OCI-LY1 (cell line): ENCODE measurements around the gene DNAH8.

ENCODE experiments used
- H2AFZ ChIP-seq: fragments of 200-600 bp; sonication (generic), shearing (Covaris generic); 2 replicates; pipeline ENCODE4 v1.6.0; 2014; ENCODE audit warnings: antibody characterized with exemption, mild to moderate bottlenecking, low read length
- H3F3A ChIP-seq: fragments of 200-600 bp; sonication (generic), shearing (Covaris generic); 2 replicates; pipeline ENCODE4 v1.6.0; 2014; ENCODE audit warnings: mild to moderate bottlenecking, antibody characterized with exemption, low read length, moderate library complexity; ENCODE audit not compliant: insufficient read depth
- H3K27ac ChIP-seq: fragments of 200-600 bp; sonication (generic); 2 replicates; pipeline ENCODE4 v1.5.1; 2014; ENCODE audit warnings: low read length, mixed run types, mild to moderate bottlenecking, low read depth; ENCODE audit not compliant: poor library complexity, severe bottlenecking
- H3K27me3 ChIP-seq: fragments of 200-600 bp; sonication (generic); 2 replicates; pipeline ENCODE4 v1.6.0; 2014; ENCODE audit warnings: antibody characterized with exemption, mild to moderate bottlenecking, low read length, moderate library complexity; ENCODE audit not compliant: insufficient read depth
- H3K36me3 ChIP-seq: fragments of 200-600 bp; sonication (generic); 2 replicates; pipeline ENCODE4 v1.6.1; 2014; ENCODE audit warnings: mild to moderate bottlenecking, antibody characterized with exemption, low read length, moderate library complexity, mixed read lengths; ENCODE audit not compliant: insufficient read depth
- H3K4me1 ChIP-seq: fragments of 200-600 bp; sonication (generic); 2 replicates; pipeline ENCODE4 v1.5.1; 2014; ENCODE audit warnings: mild to moderate bottlenecking, low read length, moderate library complexity; ENCODE audit not compliant: insufficient read depth, severe bottlenecking
- H3K4me2 ChIP-seq: fragments of 200-600 bp; sonication (generic), shearing (Covaris generic); 2 replicates; pipeline ENCODE4 v1.6.1; 2014; ENCODE audit warnings: low read length
- H3K4me3 ChIP-seq: fragments of 200-600 bp; sonication (generic); 2 replicates; pipeline ENCODE4 v1.5.1; 2014; ENCODE audit warnings: low read length, low read depth, mild to moderate bottlenecking, mixed read lengths; ENCODE audit not compliant: poor library complexity, severe bottlenecking
- H3K79me2 ChIP-seq: fragments of 200-600 bp; shearing (Covaris generic); 2 replicates; pipeline ENCODE4 v1.6.1; 2016; ENCODE audit warnings: mixed run types, low read length, mixed read lengths; ENCODE audit not compliant: insufficient read depth
- H3K9ac ChIP-seq: fragments of 200-600 bp; sonication (generic), shearing (Covaris generic); 2 replicates; pipeline ENCODE4 v1.6.1; 2014; ENCODE audit warnings: mild to moderate bottlenecking, low read length, mixed read lengths
- H3K9me2 ChIP-seq: fragments of 200-600 bp; sonication (generic), shearing (Covaris generic); 2 replicates; pipeline ENCODE4 v1.6.1; 2014; ENCODE audit warnings: low read depth, mild to moderate bottlenecking, low read length, mixed read lengths
- H3K9me3 ChIP-seq: fragments of 200-600 bp; shearing (Covaris generic); 2 replicates; pipeline ENCODE4 v1.6.1; 2014; ENCODE audit warnings: low read length, mixed read lengths
- H4K20me1 ChIP-seq: fragments of 200-600 bp; sonication (generic), shearing (Covaris generic); 2 replicates; pipeline ENCODE4 v1.6.0; 2016; ENCODE audit warnings: mild to moderate bottlenecking, low read length; ENCODE audit not compliant: insufficient read depth
- EZH2 ChIP-seq: fragments of 200-600 bp; sonication (generic), shearing (Covaris generic); IDR thresholded peaks from 2 replicates; pipeline ENCODE4 v1.8.0; 2017; ENCODE audit warnings: borderline replicate concordance, mixed run types, mild to moderate bottlenecking, antibody characterized with exemption, low read length, moderate library complexity, mixed read lengths
- TF ChIP-seq, protein P1 (sequence below): fragments of 200-600 bp; sonication (generic), shearing (Covaris generic); IDR thresholded peaks from 2 replicates; pipeline ENCODE4 v1.5.1; 2017; ENCODE audit warnings: mild to moderate bottlenecking, antibody characterized with exemption, low read length, moderate library complexity, mixed read lengths

Gene DNAH8

DNA sequence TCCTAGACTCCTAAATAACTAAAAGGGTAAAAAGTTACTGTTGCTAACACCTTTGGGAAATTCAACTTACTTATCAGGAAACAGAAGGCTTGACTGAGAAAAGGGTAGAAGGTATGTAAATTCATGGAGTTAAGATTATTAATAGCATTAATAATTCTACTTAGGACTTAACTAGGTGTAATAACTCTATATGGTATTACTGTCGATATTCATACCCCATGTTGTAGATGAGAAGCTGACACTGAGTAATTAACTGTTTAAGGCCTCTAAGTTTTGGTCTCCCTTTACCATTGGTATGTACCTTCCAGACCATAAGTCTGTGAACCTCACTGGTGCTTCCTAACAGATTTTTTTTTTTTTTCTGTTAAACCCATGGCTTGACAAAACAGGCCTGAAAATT is 27.6 kb upstream of the DNAH8 start:
- TF ChIP-seq EZH2, result no peak
- TF ChIP-seq, protein P1, sequence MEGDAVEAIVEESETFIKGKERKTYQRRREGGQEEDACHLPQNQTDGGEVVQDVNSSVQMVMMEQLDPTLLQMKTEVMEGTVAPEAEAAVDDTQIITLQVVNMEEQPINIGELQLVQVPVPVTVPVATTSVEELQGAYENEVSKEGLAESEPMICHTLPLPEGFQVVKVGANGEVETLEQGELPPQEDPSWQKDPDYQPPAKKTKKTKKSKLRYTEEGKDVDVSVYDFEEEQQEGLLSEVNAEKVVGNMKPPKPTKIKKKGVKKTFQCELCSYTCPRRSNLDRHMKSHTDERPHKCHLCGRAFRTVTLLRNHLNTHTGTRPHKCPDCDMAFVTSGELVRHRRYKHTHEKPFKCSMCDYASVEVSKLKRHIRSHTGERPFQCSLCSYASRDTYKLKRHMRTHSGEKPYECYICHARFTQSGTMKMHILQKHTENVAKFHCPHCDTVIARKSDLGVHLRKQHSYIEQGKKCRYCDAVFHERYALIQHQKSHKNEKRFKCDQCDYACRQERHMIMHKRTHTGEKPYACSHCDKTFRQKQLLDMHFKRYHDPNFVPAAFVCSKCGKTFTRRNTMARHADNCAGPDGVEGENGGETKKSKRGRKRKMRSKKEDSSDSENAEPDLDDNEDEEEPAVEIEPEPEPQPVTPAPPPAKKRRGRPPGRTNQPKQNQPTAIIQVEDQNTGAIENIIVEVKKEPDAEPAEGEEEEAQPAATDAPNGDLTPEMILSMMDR, result no peak
- H2AFZ ChIP-seq, result no peak overlapping the region
- H3F3A ChIP-seq, result no peaks in the 10 kb centered on the region
- H3K9me2 ChIP-seq, result no peaks in the 10 kb centered on the region
- peaks cover 52% of the 10 kb centered on the region for H3K79me2 ChIP-seq
- no peak overlapping the region for H3K4me3 ChIP-seq
- no peak overlapping the region for H3K4me2 ChIP-seq
- 0 out of 2 replicates have a peak, but pooled peaks cover 4% of the 10 kb centered on the region for H4K20me1 ChIP-seq
- peaks cover 38% of the 10 kb centered on the region for H3K36me3 ChIP-seq
- H3K27ac ChIP-seq, result no peak overlapping the region
- H3K27me3 ChIP-seq, result no peaks in the 10 kb centered on the region
- peaks cover 14% of the 10 kb centered on the region for H3K4me1 ChIP-seq
- H3K9ac ChIP-seq, result no peak overlapping the region
- H3K9me3 ChIP-seq, result no peaks in the 10 kb centered on the region

DNA sequence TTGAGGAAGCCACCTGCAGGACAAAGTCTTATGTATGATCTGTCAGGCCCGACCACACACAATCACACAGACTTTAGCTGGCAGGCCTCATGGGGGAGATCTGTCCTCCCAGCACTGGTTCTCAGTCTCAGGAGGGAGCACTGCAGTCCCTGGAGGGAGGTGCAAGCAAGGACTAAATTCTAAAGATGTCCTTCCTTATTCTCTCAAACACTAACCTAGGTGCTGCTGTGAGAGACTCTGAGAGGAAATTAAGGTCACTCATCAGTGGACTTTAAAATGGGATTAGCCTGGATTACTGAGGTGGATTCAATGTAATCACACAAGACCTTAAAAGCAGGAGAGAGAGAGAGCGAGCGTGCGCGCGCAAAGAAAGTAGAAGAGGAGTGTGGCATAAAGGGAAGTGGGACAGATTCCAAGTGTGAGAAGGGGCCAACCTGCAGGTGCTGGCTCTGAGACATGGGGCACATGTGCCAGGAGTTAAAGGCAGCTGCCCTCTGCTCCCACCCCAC is 26.5 kb upstream of the DNAH8 start:
- Histone ChIP-seq H2AFZ (no peak overlapping the region), H3F3A (no peaks in the 10 kb centered on the region), H3K4me3 (no peak overlapping the region), H3K4me2 (no peak overlapping the region), H3K36me3 (peaks cover 29% of the 10 kb centered on the region; the same call in 1 of the 2 replicates), H3K9ac (no peak overlapping the region), H3K9me2 (no peaks in the 10 kb centered on the region), H3K4me1 (peaks cover 14% of the 10 kb centered on the region), H4K20me1 (0 out of 2 replicates have a peak, but pooled peaks cover 4% of the 10 kb centered on the region), H3K79me2 (peaks cover 57% of the 10 kb centered on the region), H3K9me3 (no peaks in the 10 kb centered on the region), H3K27ac (peak overlapping the region; percentile 22), H3K27me3 (no peaks in the 10 kb centered on the region)
- TF ChIP-seq, protein P1, result no peak
- TF ChIP-seq EZH2, result no peak

DNA sequence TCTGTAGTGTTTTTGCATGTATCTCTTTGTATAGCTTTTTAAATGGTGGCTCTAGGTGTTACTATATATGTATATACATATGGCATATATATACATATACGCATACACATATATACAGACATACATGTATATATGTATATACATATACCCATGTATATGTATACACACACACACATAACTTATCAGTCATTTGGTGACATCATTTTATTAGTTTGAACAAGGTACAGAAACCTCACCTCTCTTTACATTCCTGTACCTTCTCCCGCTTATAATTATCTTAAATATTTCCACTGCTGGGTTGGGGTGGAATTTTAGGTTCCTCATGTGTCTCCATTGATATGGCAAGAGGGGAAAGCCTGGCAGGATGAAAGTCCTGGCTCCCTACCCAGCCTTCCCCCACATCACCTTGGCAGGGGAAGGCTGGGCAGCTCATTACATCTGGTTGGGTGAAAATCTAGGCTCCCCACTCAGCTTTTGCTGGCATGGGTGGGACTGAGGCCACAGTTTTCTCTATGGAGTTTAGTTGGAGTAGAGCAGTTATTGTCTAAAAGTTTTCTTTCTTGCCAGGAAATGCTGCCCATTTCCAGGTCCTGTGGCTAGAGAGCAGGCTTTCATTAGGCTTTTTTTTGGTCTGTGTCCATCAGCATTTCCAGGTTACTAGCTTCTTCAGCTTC is 19.7 kb upstream of the DNAH8 start:
- H3K27ac ChIP-seq, result no peak overlapping the region
- no peaks in the 10 kb centered on the region for H3K4me1 ChIP-seq
- no peaks in the 10 kb centered on the region for H3F3A ChIP-seq
- H3K4me3 ChIP-seq, result no peak overlapping the region
- H4K20me1 ChIP-seq, result no peaks in the 10 kb centered on the region
- H3K9me2 ChIP-seq, result no peaks in the 10 kb centered on the region
- no peak overlapping the region for H3K9ac ChIP-seq
- H3K79me2 ChIP-seq, result peaks cover 73% of the 10 kb centered on the region
- no peak overlapping the region for H3K4me2 ChIP-seq
- no peak overlapping the region for H2AFZ ChIP-seq
- H3K9me3 ChIP-seq, result peaks cover 4% of the 10 kb centered on the region
- TF ChIP-seq EZH2, result no peak
- TF ChIP-seq, protein P1, result no peak
- H3K36me3 ChIP-seq, result peaks cover 50% of the 10 kb centered on the region
- H3K27me3 ChIP-seq, result no peaks in the 10 kb centered on the region
